Neural progenitor cell (in vitro differentiated cells): Measurements from ENCODE around the gene ASB8. TPM values are rescaled to one million over a fixed set of nuclear protein-coding genes. Genes with fewer than 3 reads are reported as not detected.

Experiments used
- DNase-seq: peaks from one replicate; pipeline ENCODE4 v3.0.0-alpha.2; 2016; ENCODE audit warnings: low spot score
- H2AFZ ChIP-seq: fragments of 200-600 bp; sonication (generic); replicated peaks from 2 replicates; pipeline ENCODE4 v1.6.1; 2016; ENCODE audit warnings: antibody characterized with exemption
- H3F3A ChIP-seq: fragments of 200-600 bp; sonication (generic); 2 replicates; pipeline ENCODE4 v1.6.1; 2016; ENCODE audit warnings: antibody characterized with exemption, low read depth
- H3K27ac ChIP-seq: fragments of 200-600 bp; sonication (generic); 2 replicates; pipeline ENCODE4 v1.5.1; 2016; ENCODE audit warnings: mild to moderate bottlenecking
- H3K27me3 ChIP-seq: fragments of 200-600 bp; sonication (generic); 2 replicates; pipeline ENCODE4 v1.6.1; 2016; ENCODE audit warnings: mild to moderate bottlenecking, moderate library complexity
- H3K36me3 ChIP-seq: fragments of 200-600 bp; sonication (generic); 2 replicates; pipeline ENCODE4 v1.5.1; 2016
- H3K4me1 ChIP-seq: fragments of 200-600 bp; sonication (generic); 2 replicates; pipeline ENCODE4 v1.6.1; 2016; ENCODE audit warnings: mixed run types
- H3K4me2 ChIP-seq: fragments of 200-600 bp; sonication (generic); 2 replicates; pipeline ENCODE4 v1.6.1; 2016
- H3K4me3 ChIP-seq: fragments of 200-600 bp; sonication (generic); 2 replicates; pipeline ENCODE4 v1.5.1; 2016
- H3K79me2 ChIP-seq: fragments of 200-600 bp; sonication (generic); 2 replicates; pipeline ENCODE4 v1.6.1; 2016; ENCODE audit warnings: low read depth
- H3K9ac ChIP-seq: fragments of 200-600 bp; sonication (generic); 2 replicates; pipeline ENCODE4 v1.6.1; 2016
- H3K9me3 ChIP-seq: fragments of 200-600 bp; sonication (generic); 2 replicates; pipeline ENCODE4 v1.5.1; 2016; ENCODE audit warnings: low read depth
- H4K20me1 ChIP-seq: fragments of 200-600 bp; sonication (generic); 2 replicates; pipeline ENCODE4 v1.6.1; 2016; ENCODE audit warnings: low read depth
- H3K27ac Mint-ChIP-seq: 3 replicates; pipeline ENCODE4 v1.8.0; 2021; ENCODE audit warnings: mixed read lengths
- H3K27me3 Mint-ChIP-seq: 2 replicates; pipeline ENCODE4 v1.8.0; 2022; ENCODE audit warnings: low read depth, mild to moderate bottlenecking, inconsistent platforms, moderate library complexity, mixed read lengths; ENCODE audit not compliant: insufficient read depth
- H3K36me3 Mint-ChIP-seq: 3 replicates; pipeline ENCODE4 v1.8.0; 2021; ENCODE audit warnings: mixed read lengths
- H3K4me1 Mint-ChIP-seq: 3 replicates; pipeline ENCODE4 v1.8.0; 2021; ENCODE audit warnings: mixed read lengths
- H3K4me3 Mint-ChIP-seq: 3 replicates; pipeline ENCODE4 v1.8.0; 2021; ENCODE audit warnings: mild to moderate bottlenecking, moderate library complexity, mixed read lengths
- H3K9me3 Mint-ChIP-seq: 3 replicates; pipeline ENCODE4 v1.8.0; 2020; ENCODE audit warnings: mixed read lengths
- CTCF ChIP-seq: fragments of 200-600 bp; sonication (generic); IDR thresholded peaks from 2 replicates; pipeline ENCODE4 v1.5.1; 2017; ENCODE audit warnings: antibody characterized with exemption, mild to moderate bottlenecking
- EZH2 ChIP-seq: fragments of 200-600 bp; sonication (generic); IDR thresholded peaks from 2 replicates; pipeline ENCODE4 v1.6.1; 2017; ENCODE audit warnings: antibody characterized with exemption, mild to moderate bottlenecking, moderate library complexity
- EZH2phosphoT487 ChIP-seq: fragments of 200-600 bp; sonication (generic); IDR thresholded peaks from 2 replicates; pipeline ENCODE4 v1.6.1; 2017; ENCODE audit warnings: antibody characterized with exemption
- total RNA-seq: library from RNA; depleted of rRNA; stranded (reverse); fragments of >200 nt; gene quantifications from 2 replicates; pipeline ENCODE4 v1.2.3, GENCODE V29; 2015; ENCODE audit warnings: low replicate concordance

ASB8 gene
- total RNA-seq, 1 donor from 2014 or later, result 4.2 TPM

DNA sequence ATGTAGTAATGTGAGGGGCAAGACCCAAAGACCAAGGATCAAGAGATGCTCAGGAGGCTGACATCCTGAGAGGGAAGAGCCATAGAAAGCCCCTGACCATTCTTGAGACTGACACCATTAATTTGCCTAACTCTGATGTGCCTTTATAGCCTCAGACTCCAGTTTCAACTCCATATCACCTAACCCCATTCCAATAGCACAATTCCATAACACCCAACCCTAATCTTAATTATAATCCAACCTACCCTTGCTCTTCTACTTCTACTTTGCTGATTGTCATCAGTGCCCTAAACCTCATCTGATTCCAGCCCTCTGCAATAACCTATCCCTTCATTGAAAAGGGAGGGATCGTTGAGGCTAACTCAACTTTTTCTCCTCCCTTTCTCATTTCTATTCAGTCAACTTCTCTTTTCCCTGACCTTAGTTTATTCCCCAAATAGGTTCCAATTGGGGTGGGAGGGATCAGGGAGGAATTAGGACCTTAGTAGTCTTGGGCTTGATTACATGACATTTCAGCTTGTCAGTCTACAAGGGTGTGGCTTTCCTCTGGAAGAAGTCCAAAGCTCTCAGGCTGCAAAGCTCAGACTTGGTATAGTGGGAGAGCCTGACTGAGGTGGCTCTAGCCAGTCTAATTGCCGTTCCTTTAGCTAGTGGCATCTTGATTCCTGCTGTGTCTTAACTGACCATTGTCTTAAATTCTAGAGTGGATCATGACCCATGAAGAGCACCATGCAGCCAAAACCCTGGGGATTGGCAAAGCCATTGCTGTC lies 35.1 kb downstream of the ASB8 start:
- peaks cover 7% of the 10 kb centered on the region for H3K36me3 ChIP-seq
- H3K4me1 Mint-ChIP-seq, result peaks cover 38% of the 10 kb centered on the region
- H3K9ac ChIP-seq, result no peak overlapping the region
- H3K27me3 ChIP-seq, result no peaks in the 10 kb centered on the region
- peaks cover 29% of the 10 kb centered on the region for H3K36me3 Mint-ChIP-seq
- no peak for TF ChIP-seq CTCF
- TF ChIP-seq EZH2phosphoT487, result no peak
- TF ChIP-seq EZH2, result no peak
- no peak overlapping the region for H2AFZ ChIP-seq
- H3K9me3 Mint-ChIP-seq, result no peaks in the 10 kb centered on the region
- peak overlapping the region; percentile 77 for H3K4me3 ChIP-seq
- peak; percentile 20 for DNase-seq
- peak overlapping the region; percentile 79 for H3K27ac ChIP-seq
- H3F3A ChIP-seq, result peaks cover 27% of the 10 kb centered on the region
- H3K27ac Mint-ChIP-seq, result no peak overlapping the region
- H3K9me3 ChIP-seq, result no peaks in the 10 kb centered on the region
- H4K20me1 ChIP-seq, result peaks cover 43% of the 10 kb centered on the region
- H3K4me2 ChIP-seq, result peak overlapping the region; percentile 89
- H3K4me1 ChIP-seq, result peaks cover 39% of the 10 kb centered on the region
- peaks cover 7% of the 10 kb centered on the region for H3K27me3 Mint-ChIP-seq
- peaks cover 54% of the 10 kb centered on the region for H3K79me2 ChIP-seq
- peak overlapping the region; percentile 17 for H3K4me3 Mint-ChIP-seq

- peak; percentile 86 for DNase-seq
- Histone ChIP-seq H3K27me3 (no peaks in the 10 kb centered on the region), H4K20me1 (peaks cover 41% of the 10 kb centered on the region), H3K27ac (peak overlapping the region; percentile 79), H3F3A (peaks cover 27% of the 10 kb centered on the region), H3K4me2 (peak overlapping the region; percentile 89), H3K36me3 (peaks cover 7% of the 10 kb centered on the region), H3K9me3 (no peaks in the 10 kb centered on the region), H2AFZ (no peak overlapping the region), H3K9ac (no peak overlapping the region), H3K4me1 (peaks cover 39% of the 10 kb centered on the region), H3K4me3 (peak overlapping the region; percentile 77), H3K79me2 (peaks cover 53% of the 10 kb centered on the region)
- Mint-ChIP-seq H3K27me3 (peaks cover 7% of the 10 kb centered on the region), H3K27ac (no peak overlapping the region), H3K4me3 (peak overlapping the region; percentile 17), H3K4me1 (peaks cover 38% of the 10 kb centered on the region), H3K36me3 (peaks cover 24% of the 10 kb centered on the region), H3K9me3 (no peaks in the 10 kb centered on the region)
- no peak for TF ChIP-seq CTCF
- TF ChIP-seq EZH2phosphoT487, result peak; percentile 62
- TF ChIP-seq EZH2, result no peak
These were observed 35.8 kb downstream of the ASB8 start for GRCh38 chr12:48121522-48121921.

DNA sequence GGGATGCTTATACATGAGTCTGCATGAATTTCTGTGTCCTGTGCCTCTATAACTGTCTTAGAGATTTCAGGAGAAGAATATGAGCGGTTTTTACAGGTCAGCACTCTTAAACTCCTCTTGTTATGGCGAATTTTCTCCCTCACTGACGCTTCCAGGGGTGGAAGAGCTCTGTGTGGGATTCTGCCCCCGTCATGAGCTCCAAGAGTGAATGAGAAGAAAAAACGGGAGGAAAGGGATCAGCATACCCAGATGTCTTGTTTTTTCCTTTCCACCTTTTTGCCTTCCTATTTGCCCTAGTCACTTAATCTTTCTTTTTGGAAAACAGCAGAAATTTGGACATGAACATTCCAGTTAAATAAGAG lies 37.5 kb downstream of the ASB8 start:
- no peak overlapping the region for H3K27ac Mint-ChIP-seq
- TF ChIP-seq EZH2phosphoT487 (no peak), CTCF (no peak), EZH2 (no peak)
- peak; percentile 32 for DNase-seq
- Histone ChIP-seq H3K9ac (no peak overlapping the region), H3F3A (peaks cover 27% of the 10 kb centered on the region), H3K79me2 (peaks cover 47% of the 10 kb centered on the region), H3K36me3 (peaks cover 7% of the 10 kb centered on the region), H3K4me3 (peak overlapping the region; percentile 77), H3K27me3 (peaks cover 3% of the 10 kb centered on the region), H4K20me1 (peaks cover 34% of the 10 kb centered on the region), H2AFZ (no peak overlapping the region), H3K4me2 (peak overlapping the region; percentile 89), H3K27ac (peak overlapping the region; percentile 70), H3K9me3 (no peaks in the 10 kb centered on the region), H3K4me1 (peaks cover 39% of the 10 kb centered on the region)
- peaks cover 7% of the 10 kb centered on the region for H3K27me3 Mint-ChIP-seq
- no peaks in the 10 kb centered on the region for H3K9me3 Mint-ChIP-seq
- peak overlapping the region; percentile 94 for H3K4me3 Mint-ChIP-seq
- peaks cover 17% of the 10 kb centered on the region for H3K36me3 Mint-ChIP-seq
- H3K4me1 Mint-ChIP-seq, result peaks cover 38% of the 10 kb centered on the region
